GM21515 (cell line): Measurements from ENCODE around the gene APIP.

Source experiments
- ATAC-seq: cut with Tn5 transposase; IDR thresholded peaks from one replicate; pipeline ENCODE4 v1.9.1; 2021; ENCODE audit not compliant: unreplicated experiment

Gene APIP

GRCh38 chr11:34890089-34890488 lies 26.1 kb downstream of the APIP start:
- no peak for ATAC-seq

GRCh38 chr11:34887260-34887659 lies 28.9 kb downstream of the APIP start:
- no peak for ATAC-seq

- ATAC-seq, result no peak
These were observed 29.6 kb downstream of the APIP start for GRCh38 chr11:34886609-34887008.

GRCh38 chr11:34881900-34882299 lies 34.3 kb downstream of the APIP start:
- ATAC-seq, result no peak

- ATAC-seq, result no peak
These were observed 38.7 kb downstream of the APIP start for GRCh38 chr11:34877375-34877975.

GRCh38 chr11:34874202-34874601 lies 42.0 kb downstream of the APIP start:
- no peak for ATAC-seq

GRCh38 chr11:34870548-34871196 lies 45.5 kb downstream of the APIP start:
- no peak for ATAC-seq

- no peak for ATAC-seq
These were observed 46.8 kb downstream of the APIP start for GRCh38 chr11:34869425-34869824.

GRCh38 chr11:34866375-34866774 lies 49.8 kb downstream of the APIP start:
- no peak for ATAC-seq

- no peak for ATAC-seq
These were observed 50.9 kb downstream of the APIP start for GRCh38 chr11:34865261-34865660.

- no peak for ATAC-seq
These were observed 51.8 kb downstream of the APIP start for GRCh38 chr11:34864424-34864823.

GRCh38 chr11:34863048-34863447 lies 53.1 kb downstream of the APIP start:
- ATAC-seq, result no peak

GRCh38 chr11:34860518-34860917 lies 55.7 kb downstream of the APIP start:
- no peak for ATAC-seq

GRCh38 chr11:34860034-34860433 lies 56.1 kb downstream of the APIP start:
- ATAC-seq, result no peak

GRCh38 chr11:34859496-34859895 lies 56.7 kb downstream of the APIP start:
- ATAC-seq, result no peak

GRCh38 chr11:34857463-34857862 lies 58.7 kb downstream of the APIP start:
- ATAC-seq, result no peak

- ATAC-seq, result no peak
These were observed 59.9 kb downstream of the APIP start for GRCh38 chr11:34856251-34856650.

GRCh38 chr11:34855754-34856095 lies 60.5 kb downstream of the APIP start:
- no peak for ATAC-seq

- no peak for ATAC-seq
These were observed 61.0 kb downstream of the APIP start for GRCh38 chr11:34855021-34855753.

GRCh38 chr11:34851916-34852315 lies 64.3 kb downstream of the APIP start:
- ATAC-seq, result no peak

- ATAC-seq, result no peak
These were observed 65.8 kb downstream of the APIP start for GRCh38 chr11:34850334-34850733.

- no peak for ATAC-seq
These were observed 69.7 kb downstream of the APIP start for GRCh38 chr11:34846467-34846866.
